ENCODE data around the gene PRCD.
"Not testable (repeated sequence)": the region's sequence is repeated elsewhere in the genome, so short reads cannot be mapped to it uniquely, and the experiment has no call there.

The PRCD gene

GRCh38 chr17:76558198-76559095, 18.6 kb downstream of the PRCD start:
- no peak for FAIRE-seq

GRCh38 chr17:76559460-76559859, 19.6 kb downstream of the PRCD start:
- FAIRE-seq: not testable (repeated sequence)

GRCh38 chr17:76560036-76560876, 20.4 kb downstream of the PRCD start:
- FAIRE-seq: no peak

GRCh38 chr17:76560877-76561221, 21.0 kb downstream of the PRCD start:
- no peak for FAIRE-seq

GRCh38 chr17:76561332-76561731, 21.5 kb downstream of the PRCD start:
- FAIRE-seq: no peak

- FAIRE-seq: no peak
Measured at GRCh38 chr17:76561799-76562268, 22.0 kb downstream of the PRCD start.

- FAIRE-seq: no peak
Measured at GRCh38 chr17:76562734-76563148, 22.9 kb downstream of the PRCD start.

- not testable (repeated sequence) for FAIRE-seq
Measured at GRCh38 chr17:76563359-76563758, 23.5 kb downstream of the PRCD start.

- not testable (repeated sequence) for FAIRE-seq
Measured at GRCh38 chr17:76564991-76565727, 25.3 kb downstream of the PRCD start.

GRCh38 chr17:76565728-76566612, 26.1 kb downstream of the PRCD start:
- no peak for FAIRE-seq

- no peak for FAIRE-seq
Measured at GRCh38 chr17:76566613-76566943, 26.7 kb downstream of the PRCD start.

GRCh38 chr17:76566988-76567431, 27.2 kb downstream of the PRCD start:
- FAIRE-seq: no peak

- FAIRE-seq: no peak
Measured at GRCh38 chr17:76567634-76568432, 28.0 kb downstream of the PRCD start.

GRCh38 chr17:76568811-76569221, 29.0 kb downstream of the PRCD start:
- no peak for FAIRE-seq

GRCh38 chr17:76569607-76570279, 29.9 kb downstream of the PRCD start:
- FAIRE-seq: no peak

GRCh38 chr17:76570457-76570856, 30.6 kb downstream of the PRCD start:
- FAIRE-seq: no peak

- FAIRE-seq: no peak
Measured at GRCh38 chr17:76570877-76571471, 31.1 kb downstream of the PRCD start.

- FAIRE-seq: no peak
Measured at GRCh38 chr17:76572201-76572910, 32.5 kb downstream of the PRCD start.

- FAIRE-seq: no peak
Measured at GRCh38 chr17:76573096-76573495, 33.3 kb downstream of the PRCD start.
